K562 (cell line): ENCODE data around the gene SUPT5H. TPM values are rescaled to one million over a fixed set of nuclear protein-coding genes. Genes with fewer than 3 reads are reported as not detected.

Source experiments
- ATF3 ChIP-seq, 2 experiments: fragments of 450-650 bp in 1 of 2; sonication (generic) in 1 of 2; formaldehyde crosslinking in 1 of 2; IDR thresholded peaks in 1 of 2; conservative IDR thresholded peaks in 1 of 2; 2 replicates each; pipeline versions ENCODE4 v1.6.1 to v1.8.1; 2016 to 2023; ENCODE audit warnings: mild to moderate bottlenecking in 2 of 2, moderate library complexity in 2 of 2, inconsistent platforms in 1 of 2, missing genetic modification reagents in 1 of 2
- ATF7 ChIP-seq: fragments of 450-650 bp; IDR thresholded peaks from 2 replicates; pipeline ENCODE4 v1.7.1; 2014; ENCODE audit warnings: mild to moderate bottlenecking, moderate library complexity
- BMI1 ChIP-seq: fragments of 150-350 bp; IDR thresholded peaks from 2 replicates; pipeline ENCODE4 v1.6.1; 2014; ENCODE audit warnings: low read length
- CUX1 ChIP-seq: fragments of 200-800 bp; sonication (Bioruptor generic); IDR thresholded peaks from 2 replicates; pipeline ENCODE4 v1.6.1; 2016; ENCODE audit warnings: missing genetic modification characterization, missing compliant biosample characterization
- ETS2 ChIP-seq: IDR thresholded peaks from 2 replicates; pipeline ENCODE4 v1.6.1; 2016; ENCODE audit warnings: borderline replicate concordance, missing genetic modification characterization, mild to moderate bottlenecking, moderate library complexity, missing compliant biosample characterization; ENCODE audit not compliant: poor library complexity, severe bottlenecking
- KAT8 ChIP-seq: fragments of 450-650 bp; IDR thresholded peaks from 2 replicates; pipeline ENCODE4 v1.6.1; 2016; ENCODE audit warnings: low read depth, mild to moderate bottlenecking
- LARP7 ChIP-seq: fragments of 450-650 bp; IDR thresholded peaks from 2 replicates; pipeline ENCODE4 v1.6.1; 2016
- NBN ChIP-seq: fragments of 450-650 bp; IDR thresholded peaks from 2 replicates; pipeline ENCODE4 v1.6.1; 2016; ENCODE audit warnings: low read depth, mild to moderate bottlenecking
- PHF20 ChIP-seq: fragments of 450-650 bp; IDR thresholded peaks from 2 replicates; pipeline ENCODE4 v1.6.1; 2018; ENCODE audit not compliant: partially characterized antibody
- PHF8 ChIP-seq: fragments of 200-600 bp; sonication (generic); IDR thresholded peaks from 2 replicates; pipeline ENCODE4 v1.6.1; 2012; ENCODE audit warnings: mixed run types, mild to moderate bottlenecking, inconsistent platforms, low read length, moderate library complexity, borderline replicate concordance
- POU5F1 ChIP-seq: fragments of 150-350 bp; IDR thresholded peaks from 2 replicates; pipeline ENCODE4 v1.6.1; 2014; ENCODE audit warnings: borderline replicate concordance, low read length, low read depth, mild to moderate bottlenecking; ENCODE audit not compliant: partially characterized antibody
- PYGO2 ChIP-seq: fragments of 450-650 bp; IDR thresholded peaks from 2 replicates; pipeline ENCODE4 v1.6.1; 2016; ENCODE audit warnings: mild to moderate bottlenecking, missing genetic modification characterization, moderate library complexity, missing compliant biosample characterization
- RBM15 ChIP-seq: fragments of 200-400 bp; formaldehyde crosslinking; IDR thresholded peaks from 2 replicates; pipeline ENCODE4 v1.6.1; 2018; ENCODE audit warnings: mild to moderate bottlenecking, low read length, moderate library complexity; ENCODE audit not compliant: insufficient read depth
- RBM22 ChIP-seq: fragments of 200-400 bp; formaldehyde crosslinking; IDR thresholded peaks from 2 replicates; pipeline ENCODE4 v1.6.1; 2018; ENCODE audit warnings: low read length, low read depth; ENCODE audit not compliant: poor library complexity, severe bottlenecking
- SMARCE1 ChIP-seq: fragments of 450-650 bp; IDR thresholded peaks from 2 replicates; pipeline ENCODE4 v1.7.1; 2016; ENCODE audit warnings: mild to moderate bottlenecking
- SRSF3 ChIP-seq: fragments of 200-400 bp; formaldehyde crosslinking; IDR thresholded peaks from 2 replicates; pipeline ENCODE4 v1.6.1; 2016; ENCODE audit warnings: mild to moderate bottlenecking, low read length, moderate library complexity; ENCODE audit not compliant: insufficient read depth
- STAG1 ChIP-seq: sonication (generic); formaldehyde crosslinking; IDR thresholded peaks from 2 replicates; pipeline ENCODE4 v1.5.0; 2020; ENCODE audit warnings: missing genetic modification reagents, borderline replicate concordance
- VEZF1 ChIP-seq: fragments of 200-800 bp; sonication (Bioruptor generic); IDR thresholded peaks from 2 replicates; pipeline ENCODE4 v1.6.1; 2017; ENCODE audit warnings: missing genetic modification characterization, missing compliant biosample characterization
- ZBTB17 ChIP-seq: fragments of 450-650 bp; formaldehyde crosslinking; IDR thresholded peaks from 2 replicates; pipeline ENCODE4 v1.4.0; 2020; ENCODE audit warnings: mild to moderate bottlenecking
- ZEB2 ChIP-seq: fragments of 450-650 bp; IDR thresholded peaks from 2 replicates; pipeline ENCODE4 v1.6.1; 2016
- ZNF23 ChIP-seq: fragments of 250-450 bp; sonication (Bioruptor Pico); IDR thresholded peaks from 2 replicates; pipeline ENCODE4 v1.4.0; 2020; ENCODE audit warnings: mild to moderate bottlenecking
- polyA plus RNA-seq, 8 experiments: library from polyadenylated mRNA; depleted of rRNA in 4 of 8; stranded (reverse) in 5 of 8; unstranded in 3 of 8; fragments of >200 nt; fragmentation: Nextera tagmentation in 2 of 8; fragmentation: Illumina TruSeq in 1 of 8; extraction: Ambion mirVana in 2 of 8; extraction: Trizol in 1 of 8; gene quantifications; 2 replicates each; pipeline versions ENCODE4 v1.2.1 to v1.2.3, GENCODE V29; 2011 to 2014; ENCODE audit warnings: inconsistent platforms in 1 of 8, missing spikeins in 1 of 8
- total RNA-seq, 7 experiments: library from RNA; depleted of rRNA in 6 of 7; stranded (reverse); fragments of >200 nt in 6 of 7; fragmentation: Illumina TruSeq in 2 of 7; extraction: Trizol in 2 of 7; gene quantifications; 2 replicates each; pipeline versions ENCODE4 v1.2.1 to v1.2.3, GENCODE V29; 2011 to 2021; ENCODE audit warnings: low replicate concordance in 1 of 7

The SUPT5H gene
- total and polyA plus RNA-seq, 9 of the 15 experiments (the other 6 are each of a cell fraction or from before 2014, with no cell fraction given) = 13.3 to 85.9 (median 35.9) TPM

- peak; percentile 61 for TF ChIP-seq PHF20
- no peak for TF ChIP-seq KAT8
- no peak for TF ChIP-seq ETS2 (tag)
- no peak for TF ChIP-seq STAG1 (CRISPR knock-in tag)
- TF ChIP-seq VEZF1 (CRISPR knock-in tag) = peak; percentile 42
- TF ChIP-seq CUX1 (CRISPR knock-in tag) = no peak
- TF ChIP-seq ZBTB17 = peak; percentile 12; the same call in 1 of the 2 replicates
- no peak for TF ChIP-seq ATF7
- no peak for TF ChIP-seq ZNF23
- no peak for TF ChIP-seq ATF3 (IDR thresholded peaks at IDR 0.05)
- TF ChIP-seq ATF3 (CRISPR knock-in tag; conservative IDR thresholded peaks at IDR 0.05) = no peak
- peak; percentile 94 for TF ChIP-seq NBN
- TF ChIP-seq LARP7 = peak; percentile 99
- no peak for TF ChIP-seq PYGO2 (tag)
- TF ChIP-seq POU5F1 = no peak
- peak; percentile 90 for TF ChIP-seq SMARCE1
- TF ChIP-seq RBM15 = no peak
- 0 out of 2 replicates have a peak, but pooled peaks have one; percentile 66 for TF ChIP-seq SRSF3
- TF ChIP-seq BMI1 = no peak
- peak; percentile 30 for TF ChIP-seq RBM22
- peak; percentile 26; the same call in 1 of the 2 replicates for TF ChIP-seq ZEB2
- peak; percentile 44; the same call in 1 of the 2 replicates for TF ChIP-seq PHF8
Measured at GRCh38 chr19:39410017-39410830, 35.2 kb upstream of the SUPT5H start (continued).
